ENCODE results near the gene COL13A1. TPM values are rescaled to one million over a fixed set of nuclear protein-coding genes. Genes with fewer than 3 reads are reported as not detected.

Gene COL13A1
- total RNA-seq, 1 experiment from 2014 or later = 3.6 TPM

DNA sequence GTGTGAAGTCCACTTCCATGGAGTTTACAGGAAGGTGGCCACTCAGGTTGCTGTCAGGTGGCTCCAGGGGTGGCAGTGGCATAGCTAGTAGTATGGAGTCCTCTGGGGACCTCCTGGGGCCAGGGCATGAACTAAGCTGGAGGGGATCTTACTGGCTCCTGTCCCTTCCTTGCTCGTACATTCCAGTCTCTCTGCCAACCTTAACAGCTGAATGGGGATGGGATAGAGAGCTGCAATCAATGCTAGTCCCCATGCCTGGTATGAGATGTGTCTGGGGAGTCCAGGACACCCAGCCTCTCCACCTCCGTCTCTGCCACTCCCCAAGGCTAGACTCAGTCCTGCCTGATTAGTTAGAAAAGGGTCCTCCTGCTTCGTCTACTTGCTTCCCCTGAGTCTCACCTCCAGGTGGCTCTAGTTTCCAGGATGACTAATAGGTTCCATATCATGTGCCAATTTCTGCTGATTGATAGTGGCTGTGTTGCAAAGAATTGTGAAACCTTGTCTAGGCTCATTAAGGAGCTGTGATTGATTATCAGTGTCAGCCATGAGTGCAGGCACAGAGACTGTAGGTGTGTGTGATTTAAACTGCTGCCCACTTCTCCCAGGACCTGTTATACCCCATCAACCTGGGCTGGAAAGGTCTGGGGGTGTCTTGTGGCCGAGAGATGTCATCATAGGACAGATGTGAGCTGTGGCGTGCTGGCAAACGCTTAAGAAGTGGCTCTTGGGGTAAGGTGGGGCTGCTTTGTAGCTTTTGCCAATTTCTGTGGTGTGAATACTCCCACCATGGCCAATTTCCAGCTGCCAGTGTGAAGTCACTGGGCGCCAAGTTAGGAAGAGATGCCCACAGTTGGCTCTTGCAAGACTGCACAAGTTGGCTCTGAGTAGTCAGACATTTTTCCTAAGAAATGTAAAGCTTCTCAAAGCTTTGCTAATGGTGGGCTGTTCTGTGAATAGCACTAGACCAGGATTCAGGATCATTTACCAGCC, 59.8 kb downstream of the COL13A1 start:
- Histone ChIP-seq H3K27me3 (ENCODE audit: insufficient read depth, low read length) (no peaks in the 10 kb centered on the region), H4K91ac (ENCODE audit: insufficient read length, low read depth, low read length) (no peak overlapping the region), H2AFZ (ENCODE audit: low read length) (no peak overlapping the region), H3K4me2 (ENCODE audit: insufficient read depth, insufficient read length, low read length) (no peak overlapping the region), H3T11ph (ENCODE audit: low read length) (no peak overlapping the region), H2BK120ac (ENCODE audit: low read depth, low read length, poor library complexity, severe bottlenecking) (no peak overlapping the region), H2AK5ac (ENCODE audit: insufficient read length, low read length) (no peak overlapping the region), H2BK5ac (ENCODE audit: insufficient read length, low read length) (no peak overlapping the region), H3K4me1 (ENCODE audit: insufficient read depth, low read length) (peaks cover 4% of the 10 kb centered on the region; the same call in 1 of the 2 replicates), H4K5ac (ENCODE audit: insufficient read length, low read depth, low read length) (no peak overlapping the region), H3K23ac (ENCODE audit: insufficient read length, low read depth, low read length) (no peak overlapping the region), H3K14ac (ENCODE audit: insufficient read depth, low read length) (no peak overlapping the region), H3K9ac (ENCODE audit: extremely low read depth, insufficient read length, low read length) (no peak overlapping the region), H2BK15ac (ENCODE audit: low read depth, low read length) (no peak overlapping the region), H3K9me3 (ENCODE audit: control insufficient read depth, low read depth, low read length) (no peaks in the 10 kb centered on the region), H3K79me1 (ENCODE audit: insufficient read depth, low read depth, low read length, poor library complexity, severe bottlenecking) (no peaks in the 10 kb centered on the region), H2BK20ac (ENCODE audit: low read depth, low read length, poor library complexity, severe bottlenecking) (no peak overlapping the region), H3K23me2 (ENCODE audit: insufficient read length, low read depth, low read length, poor library complexity, severe bottlenecking) (peaks cover 2% of the 10 kb centered on the region), H3K27ac (ENCODE audit: insufficient read length, low read depth, low read length) (no peak overlapping the region), H3K56ac (ENCODE audit: insufficient read length, low read depth, low read length) (no peak overlapping the region), H4K8ac (replicated peaks; ENCODE audit: insufficient read length, low read depth, low read length) (no peak overlapping the region), H4K20me1 (ENCODE audit: control insufficient read depth, insufficient read depth, insufficient read length) (no peaks in the 10 kb centered on the region), H3K79me2 (ENCODE audit: insufficient read depth, low read length) (no peaks in the 10 kb centered on the region), H3K4ac (ENCODE audit: low read depth, low read length) (no peak overlapping the region), H3K18ac (ENCODE audit: insufficient read length, low read depth, low read length) (no peak overlapping the region), H2BK12ac (ENCODE audit: insufficient read length, low read depth, low read length) (no peak overlapping the region)
- TF ChIP-seq, protein P1, sequence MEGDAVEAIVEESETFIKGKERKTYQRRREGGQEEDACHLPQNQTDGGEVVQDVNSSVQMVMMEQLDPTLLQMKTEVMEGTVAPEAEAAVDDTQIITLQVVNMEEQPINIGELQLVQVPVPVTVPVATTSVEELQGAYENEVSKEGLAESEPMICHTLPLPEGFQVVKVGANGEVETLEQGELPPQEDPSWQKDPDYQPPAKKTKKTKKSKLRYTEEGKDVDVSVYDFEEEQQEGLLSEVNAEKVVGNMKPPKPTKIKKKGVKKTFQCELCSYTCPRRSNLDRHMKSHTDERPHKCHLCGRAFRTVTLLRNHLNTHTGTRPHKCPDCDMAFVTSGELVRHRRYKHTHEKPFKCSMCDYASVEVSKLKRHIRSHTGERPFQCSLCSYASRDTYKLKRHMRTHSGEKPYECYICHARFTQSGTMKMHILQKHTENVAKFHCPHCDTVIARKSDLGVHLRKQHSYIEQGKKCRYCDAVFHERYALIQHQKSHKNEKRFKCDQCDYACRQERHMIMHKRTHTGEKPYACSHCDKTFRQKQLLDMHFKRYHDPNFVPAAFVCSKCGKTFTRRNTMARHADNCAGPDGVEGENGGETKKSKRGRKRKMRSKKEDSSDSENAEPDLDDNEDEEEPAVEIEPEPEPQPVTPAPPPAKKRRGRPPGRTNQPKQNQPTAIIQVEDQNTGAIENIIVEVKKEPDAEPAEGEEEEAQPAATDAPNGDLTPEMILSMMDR (conservative IDR thresholded peaks at IDR 0.05) = peak; percentile 59
- DNase-seq = no peak
- H3K4me1 Mint-ChIP-seq = peaks cover 51 to 54% of the 10 kb centered on the region in 2 experiments
- no peaks in the 10 kb centered on the region for H3K36me3 Mint-ChIP-seq (ENCODE audit: insufficient read depth in 1 of 3, low read depth in 3 of 3)
- peak overlapping the region in 1 of 3 experiments; percentile 70; a peak in 3 of 7 replicates for H3K27ac Mint-ChIP-seq
- WGBS (ENCODE audit: extremely low coverage, insufficient read length, low lambda C conversion rate) = no CpG with 5 or more reads among the region's 7 CpGs
- H3K27me3 Mint-ChIP-seq (ENCODE audit: low read depth) = peaks cover 9% of the 10 kb centered on the region
- no peaks in the 10 kb centered on the region for H3K9me3 Mint-ChIP-seq
- no peak overlapping the region; a peak in 1 of 5 replicates for H3K4me3 Mint-ChIP-seq

Measured in H9 (cell line).